Left colon (tissue), 2 donors: Measurements from ENCODE around the gene MCU. TPM values are rescaled to one million over a fixed set of nuclear protein-coding genes. Genes with fewer than 3 reads are reported as not detected.

Source experiments
- ATAC-seq: fragments of 200-7000 bp; cut with Tn5 transposase; one replicate; pipeline ENCODE4 v1.9.1; 2020; ENCODE audit warnings: mild to moderate bottlenecking, moderate library complexity
- DNase-seq, 2 donors: peaks; one replicate each; pipeline ENCODE4 v3.0.0-alpha.2; 2020
- intact Hi-C, 2 donors: fragments of 100-400 bp; cut with DNase I in 1 of 2; cut with micrococcal nuclease in 1 of 2; formaldehyde crosslinking; loops; one replicate each; pipeline versions ENCODE4 v1.11.2 to v1.14.0; 2022; cut with DNase I, micrococcal nuclease
- total RNA-seq, 2 donors: library from RNA; stranded (reverse); fragmentation: NEBNext Ultra II Directional; extraction: Animal tissue kit (Norgen Biotek cat#: 25700); gene quantifications; one replicate each; pipeline ENCODE4 v1.2.1, GENCODE V29; 2021
- donor health status: DM: no; HTN: no; CAD: no.
- donor health status: DM: yes; HTN: yes; CAD: no.

MCU gene
- total RNA-seq, 2 donors from 2014 or later = 84.6 to 106 TPM

DNA sequence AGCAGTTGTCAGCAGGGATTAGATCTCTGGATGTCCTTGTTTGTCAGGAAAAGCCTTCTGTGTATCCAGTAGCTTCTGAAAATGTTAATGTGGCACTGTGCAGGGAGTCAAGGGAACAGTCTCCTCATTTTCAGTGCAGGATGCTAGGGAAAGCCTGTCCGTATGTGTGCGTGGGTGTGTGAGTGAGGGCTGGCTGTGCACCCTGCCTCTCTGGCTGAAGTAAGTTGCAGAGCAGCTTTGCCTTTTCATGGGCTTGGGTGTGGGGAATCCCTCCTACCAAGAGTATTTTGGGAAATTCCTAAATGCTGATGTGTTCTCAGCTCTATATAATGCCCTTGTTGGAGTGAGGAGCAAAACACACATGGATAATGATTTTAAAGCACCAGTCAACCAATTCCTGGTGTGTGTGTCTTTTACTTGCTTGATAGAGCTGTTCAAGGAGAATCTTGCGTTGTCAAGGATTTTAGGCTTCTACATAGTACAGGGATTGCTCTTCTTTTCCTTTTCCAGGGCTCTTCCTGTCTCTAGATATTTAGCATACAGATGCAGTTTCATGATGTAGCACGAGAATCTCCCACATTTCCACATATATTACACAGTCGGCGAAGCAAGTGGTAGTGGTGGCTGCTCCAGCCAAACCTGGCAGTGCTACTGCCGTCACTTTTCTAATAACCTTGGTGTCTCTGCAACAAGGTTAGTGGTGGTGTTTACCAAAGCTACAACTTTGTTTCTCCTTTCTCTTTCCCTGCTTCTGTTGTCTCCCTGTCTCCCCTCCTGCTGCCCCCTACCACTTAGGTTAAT, 92.8 kb downstream of the MCU start:
- DNase-seq (peak in 1 of 2 donors; percentile 31), ATAC-seq (no peak)
- intact Hi-C loops = no loop called here

DNA sequence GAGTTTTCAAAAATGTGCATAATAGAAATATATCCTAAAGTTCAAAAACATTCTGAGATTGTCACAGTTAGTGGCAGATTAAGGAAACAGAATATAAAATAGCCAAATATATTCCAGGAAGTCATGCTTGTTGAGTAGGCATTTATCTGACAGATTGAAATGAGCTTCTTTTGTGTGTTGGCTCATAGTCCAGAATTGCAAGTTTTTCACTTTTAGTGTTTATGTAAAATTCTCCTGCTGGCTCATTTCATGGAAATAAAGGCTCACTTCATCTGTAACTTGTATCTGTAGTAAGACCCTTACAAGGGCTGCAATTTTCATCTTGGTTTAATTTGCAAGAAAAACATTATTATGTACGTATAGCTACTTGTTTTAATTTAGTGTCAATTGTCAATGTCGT, 93.5 kb downstream of the MCU start:
- intact Hi-C loops = no loop called here
- ATAC-seq (no peak), DNase-seq (no peak)

DNA sequence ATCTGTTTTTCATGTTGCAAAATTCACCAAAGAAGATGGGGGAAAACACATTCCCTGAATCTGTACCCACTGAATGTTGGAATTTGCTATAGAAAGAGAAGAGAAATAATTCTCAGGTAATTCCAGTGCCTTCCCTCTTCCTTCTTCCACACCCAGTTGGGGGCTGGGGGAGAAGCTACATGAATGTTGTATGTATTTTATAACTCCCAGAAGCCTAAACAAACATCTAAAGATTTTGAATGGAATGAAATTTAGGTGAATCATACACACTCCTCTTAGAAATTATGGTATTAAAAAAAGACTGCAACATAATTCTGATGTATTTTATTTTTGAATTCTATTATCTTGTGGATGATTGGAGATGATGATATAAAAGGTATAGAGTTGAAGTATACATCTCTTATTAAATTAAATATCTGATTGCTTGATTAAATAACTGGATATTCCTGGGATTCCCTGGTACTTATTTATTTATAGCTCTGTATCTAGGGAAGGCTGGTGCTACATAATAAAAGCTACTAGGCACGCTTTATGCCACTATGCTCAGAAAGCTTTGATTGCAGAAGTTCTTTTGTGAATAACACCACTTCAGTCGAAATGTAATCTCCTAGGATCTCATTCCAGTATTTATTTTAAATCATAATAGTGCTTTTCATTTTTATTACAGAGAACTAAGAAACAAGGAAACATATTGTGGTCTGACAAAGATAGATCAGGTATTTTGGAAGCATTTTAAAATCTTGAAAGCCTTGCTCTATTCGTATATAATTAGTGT, 98.5 kb downstream of the MCU start:
- ATAC-seq = no peak
- intact Hi-C loops = no loop called here
- no peak for DNase-seq

DNA sequence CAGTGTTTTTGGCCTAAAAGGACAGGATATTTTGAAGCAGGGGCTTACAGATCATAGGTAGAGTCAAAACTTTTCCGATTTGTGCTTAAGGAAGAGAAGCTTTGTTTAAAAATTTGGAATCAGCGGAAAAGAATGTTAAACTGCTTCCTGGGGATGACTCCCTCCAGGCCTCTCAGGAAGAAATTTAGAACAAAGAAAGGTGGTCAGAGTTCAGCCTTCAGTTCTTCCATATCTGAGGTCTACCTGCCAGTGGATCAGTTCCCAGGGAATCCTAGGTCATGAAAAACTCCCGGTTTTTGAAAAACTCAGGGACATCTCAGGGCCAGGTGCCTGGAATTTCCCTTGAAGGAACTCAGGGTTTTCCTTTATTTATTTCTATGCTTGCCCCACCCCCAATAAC, 100.3 kb downstream of the MCU start:
- intact Hi-C loops = no loop called here
- ATAC-seq (no peak), DNase-seq (no peak)

DNA sequence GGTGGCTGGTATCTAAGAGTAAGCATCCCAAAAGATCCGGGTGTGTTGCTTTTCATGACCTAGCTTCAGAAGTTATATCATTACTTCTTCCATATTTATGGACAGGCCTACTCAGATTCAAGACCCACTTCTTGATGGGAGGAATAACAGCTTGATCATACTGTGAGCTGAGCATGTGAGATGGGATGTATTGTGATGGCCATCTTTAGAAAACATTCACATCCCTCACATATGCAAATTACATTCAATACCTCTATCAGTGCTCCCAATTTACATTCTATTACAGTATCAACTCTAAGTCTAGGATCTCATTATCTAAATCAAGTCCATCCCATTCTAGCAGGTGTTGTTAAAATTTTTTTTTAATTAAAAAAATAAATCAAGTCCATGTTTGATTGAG, 101.8 kb downstream of the MCU start:
- DNase-seq (no peak), ATAC-seq (no peak)
- intact Hi-C loops = no loop called here

DNA sequence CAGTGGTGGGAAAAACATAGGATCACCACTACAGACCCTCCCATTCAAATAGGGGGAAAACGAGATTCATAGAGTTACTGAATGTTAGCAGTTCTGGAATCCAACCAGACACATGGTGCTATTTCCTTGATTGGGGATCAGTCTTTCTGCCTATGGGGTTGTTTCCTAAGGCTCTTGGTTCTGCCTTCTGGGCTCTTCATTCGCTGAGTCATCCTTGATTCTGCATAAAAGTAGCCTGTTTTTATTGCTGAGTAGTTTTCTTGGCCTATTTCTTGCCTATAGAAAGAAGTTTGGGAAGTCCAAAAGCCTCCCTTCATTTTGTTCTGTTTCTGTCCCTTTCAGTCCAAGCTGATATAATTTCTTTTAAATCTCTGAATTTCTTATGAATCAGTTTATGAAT, 102.3 kb downstream of the MCU start:
- intact Hi-C loops = no loop called here
- DNase-seq (no peak), ATAC-seq (no peak)

DNA sequence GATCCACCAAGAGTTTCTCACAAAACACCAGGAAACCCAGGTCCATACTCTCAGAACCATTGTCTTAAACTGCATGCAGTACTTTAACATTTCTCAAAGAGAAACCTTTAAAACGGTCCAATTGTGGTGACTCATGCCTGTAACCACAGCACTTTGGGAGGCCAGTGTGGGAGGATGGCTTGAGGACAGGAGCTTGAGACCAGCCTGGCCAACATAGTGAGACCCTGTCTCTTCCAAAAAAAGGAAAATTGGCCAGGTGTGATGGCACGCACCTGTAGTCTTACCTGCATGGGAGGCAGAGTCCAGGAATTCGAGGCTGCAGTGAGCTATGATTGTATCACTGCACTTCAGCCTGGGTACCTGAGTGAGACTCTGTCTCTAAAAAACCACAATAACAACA, 104.1 kb downstream of the MCU start:
- intact Hi-C loops = no loop called here
- no peak for ATAC-seq
- DNase-seq = no peak

DNA sequence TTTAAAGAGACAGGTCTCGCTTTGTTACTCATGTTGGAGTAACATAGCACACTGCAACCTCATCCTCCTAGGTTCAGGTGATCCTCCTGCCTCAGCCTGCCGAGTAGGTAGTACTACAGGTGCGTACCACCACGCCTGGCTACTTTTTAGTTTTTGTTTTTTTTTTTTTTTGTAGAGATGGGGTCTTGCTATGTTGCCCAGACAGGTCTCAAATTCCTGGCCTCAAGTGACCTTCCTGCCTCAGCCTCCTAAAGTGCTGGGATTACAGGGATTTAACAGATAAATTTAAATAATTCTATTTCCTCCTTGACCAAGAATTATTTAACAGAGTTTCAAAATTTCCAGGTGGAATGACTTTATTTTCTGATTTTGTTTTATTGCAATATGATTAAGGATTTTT, 104.6 kb downstream of the MCU start:
- DNase-seq = no peak
- intact Hi-C loops = no loop called here
- no peak for ATAC-seq

DNA sequence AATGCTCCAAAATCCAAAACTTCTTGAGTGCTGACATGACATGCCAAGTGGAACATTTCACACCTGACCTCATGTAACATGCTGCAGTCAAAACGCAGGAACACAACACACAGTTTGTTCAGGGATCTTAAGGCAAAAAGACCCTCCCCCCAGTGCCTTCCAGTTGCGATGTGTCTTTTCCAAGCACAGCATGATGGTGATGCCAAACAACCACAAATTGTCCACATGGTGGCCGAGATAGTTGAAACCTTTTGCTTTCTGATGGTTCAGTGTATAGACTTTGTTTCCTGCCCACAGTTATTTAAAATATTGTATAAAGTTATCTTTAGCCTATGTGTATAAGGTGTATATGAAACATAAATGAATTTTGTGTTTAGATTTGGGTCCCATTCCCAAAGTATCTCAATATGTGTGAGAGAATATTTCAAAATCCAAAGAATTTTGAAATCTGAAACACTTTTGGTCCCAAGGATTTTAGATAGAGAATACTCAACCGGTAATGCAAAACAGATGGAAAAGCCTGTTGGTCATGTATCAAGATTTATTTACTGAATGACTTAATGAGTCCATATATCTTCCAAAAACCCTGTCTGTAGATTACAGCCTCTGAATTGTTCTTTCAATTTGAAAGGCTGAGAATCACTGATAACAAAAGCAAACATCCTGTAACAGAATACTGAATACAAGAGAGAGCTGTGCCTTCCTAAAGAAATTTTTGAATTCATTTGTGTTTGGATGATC, 108.2 kb downstream of the MCU start:
- DNase-seq (no peak), ATAC-seq (peak; percentile 90)
- intact Hi-C loops = no loop called here

DNA sequence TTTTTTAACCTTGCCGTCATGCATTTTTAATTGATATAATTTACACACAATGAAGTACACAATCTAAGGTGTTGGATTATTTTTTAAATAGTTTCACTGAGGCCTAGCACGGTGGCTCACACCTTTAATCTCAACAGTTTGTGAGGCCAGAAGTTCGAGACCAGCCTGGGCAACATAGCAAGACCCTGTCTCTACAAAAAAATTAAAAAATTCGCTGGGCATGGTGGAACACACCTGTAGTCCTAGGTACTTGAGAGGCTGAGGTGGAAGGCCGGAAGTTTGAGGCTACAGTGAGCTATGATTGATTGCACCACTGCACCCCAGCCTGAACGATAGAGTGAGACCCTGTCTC, 108.8 kb downstream of the MCU start:
- no peak for DNase-seq
- intact Hi-C loops = no loop called here
- ATAC-seq = no peak

DNA sequence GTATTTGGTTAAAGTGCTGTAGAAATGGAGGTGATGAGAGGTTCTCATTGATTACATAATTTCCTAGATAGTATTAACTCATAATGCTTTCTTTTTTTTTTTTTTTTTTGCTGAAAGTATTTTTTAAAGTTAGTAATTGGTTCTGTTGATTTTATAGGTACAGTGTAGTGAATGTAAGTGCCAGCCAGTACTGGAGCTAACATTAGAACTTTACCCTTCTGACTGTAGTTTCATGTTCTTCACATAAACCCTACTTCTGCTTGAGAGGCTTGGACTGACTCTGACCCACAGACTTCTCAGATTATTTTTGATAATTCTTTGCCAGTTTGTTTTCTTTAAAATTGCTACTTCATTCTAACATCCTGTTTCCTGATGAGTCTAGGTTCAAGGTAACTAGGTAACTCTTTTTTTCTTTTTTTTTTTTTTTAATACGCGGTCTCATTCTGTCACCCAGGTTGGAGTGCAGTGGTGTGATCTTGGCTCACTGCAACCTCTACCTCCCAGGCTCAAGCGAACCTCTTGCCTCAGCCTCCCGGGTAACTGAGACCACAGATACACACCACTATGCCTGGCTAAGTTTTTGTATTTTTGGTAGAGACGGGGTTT, 109.4 kb downstream of the MCU start:
- ATAC-seq (no peak), DNase-seq (no peak)
- intact Hi-C loops = no loop called here

DNA sequence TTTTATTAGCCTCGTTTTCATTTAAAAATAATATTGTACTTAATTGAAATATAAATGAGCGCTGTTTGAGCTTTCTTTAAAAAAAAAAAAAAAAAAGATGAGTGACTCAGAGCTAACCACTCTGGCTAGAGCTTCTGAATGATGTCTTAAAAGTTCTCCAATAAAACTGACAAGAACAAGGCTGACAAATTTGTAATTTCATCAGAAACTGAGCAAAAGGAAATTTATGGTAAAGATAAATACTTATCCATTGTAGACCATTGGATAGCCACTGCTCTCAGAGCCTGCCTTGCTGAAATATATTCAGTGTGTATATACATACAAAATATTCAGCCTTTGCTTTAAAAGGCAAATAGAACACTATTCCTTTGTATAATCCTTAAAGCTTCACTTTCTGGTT, 110.4 kb downstream of the MCU start:
- intact Hi-C loops = no loop called here
- DNase-seq (no peak), ATAC-seq (no peak)

DNA sequence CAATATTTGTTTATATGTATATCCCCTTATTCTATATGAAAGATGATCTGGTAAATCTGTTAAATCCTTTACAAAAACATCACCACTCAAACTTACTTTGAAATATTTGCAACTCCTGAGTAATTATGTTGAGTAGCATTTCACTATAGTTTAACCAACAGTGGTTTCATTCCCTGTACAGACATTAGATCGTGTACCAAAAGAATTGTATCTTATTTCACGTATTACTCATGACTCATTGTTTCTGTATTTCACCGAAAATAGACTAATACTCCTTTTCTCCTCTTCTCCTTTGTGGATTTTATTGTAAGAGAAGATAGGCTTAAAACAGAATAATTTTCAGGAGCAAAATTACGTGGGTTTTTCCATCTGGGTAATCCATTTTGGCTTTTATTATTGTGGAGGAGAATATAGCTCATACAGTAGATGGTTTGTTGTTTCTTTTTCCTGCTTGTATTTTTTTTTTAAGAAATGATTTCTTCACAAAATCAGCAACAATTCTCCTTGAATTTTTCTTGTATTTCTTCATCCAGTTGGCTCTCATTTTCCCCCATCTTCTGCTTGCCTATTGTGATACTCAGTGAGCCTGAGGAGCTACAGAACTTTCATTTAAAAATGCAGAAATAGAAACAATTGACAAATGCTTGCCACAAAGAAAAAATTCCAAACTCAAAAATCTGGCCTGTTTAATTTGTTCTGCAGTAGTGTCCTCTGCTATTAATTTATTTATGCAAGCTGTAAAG, 111.0 kb downstream of the MCU start:
- DNase-seq = no peak
- no peak for ATAC-seq
- intact Hi-C loops = no loop called here

DNA sequence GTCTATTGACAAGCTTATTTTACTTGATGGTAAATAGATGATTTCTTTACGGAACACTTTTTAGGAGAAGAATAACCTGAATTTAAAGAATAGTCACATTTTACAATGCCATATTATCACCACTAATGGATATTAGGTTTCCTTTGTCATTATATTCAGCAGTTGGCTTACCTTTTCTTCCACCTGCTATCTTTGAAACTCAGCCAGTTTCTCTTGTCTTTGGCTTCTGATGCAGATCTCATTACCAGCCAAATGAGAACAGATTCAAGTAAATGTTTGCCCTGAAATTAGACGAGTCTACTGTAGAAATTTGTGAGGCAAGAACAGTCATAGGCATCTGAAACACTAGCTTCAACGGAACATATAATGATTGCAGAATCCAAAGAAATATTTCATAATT, 116.1 kb downstream of the MCU start:
- DNase-seq = no peak
- intact Hi-C loops = no loop called here
- ATAC-seq = no peak

DNA sequence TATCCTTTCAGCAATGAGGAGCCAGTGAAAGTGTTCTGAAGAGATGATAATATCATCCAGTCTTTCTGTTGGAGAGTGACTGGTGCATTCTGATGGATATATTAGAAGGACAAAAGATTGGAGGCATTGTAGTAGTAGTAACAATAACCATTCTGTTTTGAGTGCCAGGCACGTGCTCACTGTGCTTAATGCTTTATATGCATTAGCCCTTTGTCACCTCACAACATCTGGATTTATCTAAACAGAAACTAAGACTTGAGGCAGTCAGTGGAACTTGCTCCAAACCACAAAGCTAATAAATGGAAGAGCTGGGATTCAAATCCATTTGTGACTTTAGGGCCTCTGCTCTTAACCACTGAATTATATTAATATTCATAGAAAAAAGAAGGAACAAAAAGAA, 117.1 kb downstream of the MCU start:
- ATAC-seq = no peak
- intact Hi-C loops = no loop called here
- DNase-seq = no peak

DNA sequence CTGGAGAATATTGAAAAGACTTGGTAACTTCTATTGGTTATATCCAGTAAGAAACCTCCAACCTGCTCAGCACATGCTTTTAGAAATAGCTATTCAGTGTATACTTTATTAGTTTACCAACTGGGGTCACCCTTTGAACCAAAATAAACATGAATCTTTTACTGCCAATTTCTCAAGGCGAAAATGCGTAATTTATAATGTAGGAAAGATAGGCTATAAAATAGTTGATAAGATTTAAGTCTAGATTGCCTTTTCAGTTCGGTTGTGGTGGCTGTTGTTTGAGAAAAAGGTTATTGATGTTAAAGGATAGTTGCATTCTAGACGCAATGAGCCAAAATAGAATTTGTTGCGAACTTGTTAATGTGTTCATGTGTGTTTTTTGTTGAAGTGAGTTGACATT, 119.0 kb downstream of the MCU start:
- DNase-seq (no peak), ATAC-seq (no peak)
- intact Hi-C loops = no loop called here

DNA sequence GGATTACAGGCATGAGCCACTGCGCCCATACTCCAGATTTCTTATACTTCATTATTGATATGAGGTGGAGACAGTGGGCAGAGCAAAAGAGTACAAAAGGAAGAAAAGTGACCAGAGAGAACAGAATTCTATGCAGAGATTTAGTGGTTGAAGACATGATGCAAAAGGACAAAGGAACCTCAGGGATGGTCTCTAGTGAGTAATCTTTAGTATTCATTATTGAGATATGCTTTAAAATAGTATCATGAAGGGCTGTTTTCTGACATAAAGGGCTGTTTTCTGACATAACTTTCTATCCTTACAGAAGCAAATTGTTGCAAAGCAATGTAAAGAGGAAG, 120.4 kb downstream of the MCU start:
- no peak for DNase-seq
- intact Hi-C loops = no loop called here
- ATAC-seq = no peak

DNA sequence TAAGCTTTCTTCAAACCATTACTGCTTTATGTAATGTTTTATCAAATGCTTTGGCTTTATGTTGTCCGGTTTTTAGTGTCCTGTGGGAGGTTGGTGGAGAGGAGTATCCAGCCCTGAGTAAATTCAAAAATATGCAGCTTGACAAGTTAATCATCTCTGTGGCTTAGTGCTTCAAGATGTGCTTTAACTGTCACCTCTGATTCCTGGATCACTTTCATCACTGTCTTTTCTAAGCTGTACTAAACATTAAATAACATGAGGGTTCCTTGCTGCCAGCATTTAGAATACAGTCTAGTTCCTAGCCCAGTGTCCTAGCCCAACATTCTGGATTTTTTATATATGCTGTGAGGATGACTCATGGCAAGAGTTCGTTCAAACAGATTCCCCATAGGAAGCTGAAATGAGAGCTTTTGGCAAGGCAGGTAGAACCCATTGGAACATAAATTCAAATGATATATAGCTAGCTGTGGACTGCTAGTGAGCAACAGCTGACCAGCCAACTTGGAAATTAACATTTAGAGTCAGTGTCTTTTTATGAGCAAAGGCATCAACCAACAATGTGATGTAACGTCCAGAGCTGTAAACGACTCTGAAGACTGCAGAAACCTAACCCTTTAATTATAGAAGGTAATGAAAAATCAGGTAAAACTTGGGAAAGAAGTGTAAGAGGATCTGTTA, 120.9 kb downstream of the MCU start:
- ATAC-seq (no peak), DNase-seq (no peak)
- intact Hi-C loops = no loop called here
